NB4 (cell line): ENCODE results near the gene NIT1.
A peak's percentile ranks its signal among the peaks of the same experiment; 100 is the strongest.

Experiments used
- DNase-seq: peaks from one replicate; pipeline ENCODE4 v3.0.0; 2010; ENCODE audit warnings: low read depth
- H3K4me3 ChIP-seq: one replicate; pipeline ENCODE4 v1.5.1; 2011; ENCODE audit warnings: mild to moderate bottlenecking, low read depth, low read length, moderate library complexity
- MYC ChIP-seq: IDR thresholded peaks from 2 replicates; pipeline ENCODE4 v1.6.1; 2011; ENCODE audit warnings: low read depth, low read length
- POLR2A ChIP-seq: IDR thresholded peaks from 2 replicates; pipeline ENCODE4 v1.6.1; 2011; ENCODE audit warnings: mild to moderate bottlenecking; ENCODE audit not compliant: insufficient read length; ENCODE audit errors: extremely low read depth
- TF ChIP-seq, protein P1 (sequence below): IDR thresholded peaks from one replicate; pipeline ENCODE4 v1.5.1; 2012; ENCODE audit warnings: low read depth, low read length
- TF ChIP-seq, protein P2 (sequence below): IDR thresholded peaks from 2 replicates; pipeline ENCODE4 v1.6.1; 2011; ENCODE audit warnings: low read depth, low read length

Gene NIT1

DNA sequence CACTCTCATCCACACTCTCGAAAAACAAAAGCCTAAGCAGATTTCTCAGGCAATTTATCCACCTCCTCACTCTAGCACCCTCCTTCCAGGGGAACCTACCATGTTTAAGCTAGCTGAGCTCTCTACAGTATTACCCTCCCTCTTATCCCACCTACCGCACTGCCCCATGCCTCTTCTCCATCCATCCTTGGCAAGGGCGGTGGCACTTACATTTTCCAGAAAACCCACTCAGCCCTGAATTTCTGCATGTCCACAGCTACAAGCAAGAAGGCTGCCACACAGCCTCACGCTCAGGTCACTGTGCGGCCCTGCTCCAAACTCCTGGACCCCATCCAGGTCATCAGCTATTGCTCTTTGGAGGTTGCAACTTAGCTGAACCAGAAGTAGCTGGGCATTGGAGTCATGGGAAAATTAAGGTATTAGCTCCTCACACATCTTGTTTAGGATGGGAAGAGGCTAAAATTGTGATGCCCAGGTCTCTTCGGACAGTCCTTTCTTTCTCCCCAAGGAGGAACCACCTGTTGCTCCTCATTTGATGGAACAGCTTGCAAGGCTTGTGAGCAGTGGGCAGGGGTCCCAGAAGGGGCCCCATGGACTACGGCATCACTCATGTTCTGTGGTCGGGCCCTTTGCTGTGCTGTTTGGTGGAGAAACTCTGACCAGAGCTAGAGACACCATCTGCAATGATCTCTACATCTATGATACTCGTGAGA is 18.7 kb upstream of the NIT1 start:
- no peak for DNase-seq
- no peak for TF ChIP-seq MYC
- TF ChIP-seq, protein P1, sequence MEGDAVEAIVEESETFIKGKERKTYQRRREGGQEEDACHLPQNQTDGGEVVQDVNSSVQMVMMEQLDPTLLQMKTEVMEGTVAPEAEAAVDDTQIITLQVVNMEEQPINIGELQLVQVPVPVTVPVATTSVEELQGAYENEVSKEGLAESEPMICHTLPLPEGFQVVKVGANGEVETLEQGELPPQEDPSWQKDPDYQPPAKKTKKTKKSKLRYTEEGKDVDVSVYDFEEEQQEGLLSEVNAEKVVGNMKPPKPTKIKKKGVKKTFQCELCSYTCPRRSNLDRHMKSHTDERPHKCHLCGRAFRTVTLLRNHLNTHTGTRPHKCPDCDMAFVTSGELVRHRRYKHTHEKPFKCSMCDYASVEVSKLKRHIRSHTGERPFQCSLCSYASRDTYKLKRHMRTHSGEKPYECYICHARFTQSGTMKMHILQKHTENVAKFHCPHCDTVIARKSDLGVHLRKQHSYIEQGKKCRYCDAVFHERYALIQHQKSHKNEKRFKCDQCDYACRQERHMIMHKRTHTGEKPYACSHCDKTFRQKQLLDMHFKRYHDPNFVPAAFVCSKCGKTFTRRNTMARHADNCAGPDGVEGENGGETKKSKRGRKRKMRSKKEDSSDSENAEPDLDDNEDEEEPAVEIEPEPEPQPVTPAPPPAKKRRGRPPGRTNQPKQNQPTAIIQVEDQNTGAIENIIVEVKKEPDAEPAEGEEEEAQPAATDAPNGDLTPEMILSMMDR, result no peak
- TF ChIP-seq POLR2A, result no peak
- TF ChIP-seq, protein P2, sequence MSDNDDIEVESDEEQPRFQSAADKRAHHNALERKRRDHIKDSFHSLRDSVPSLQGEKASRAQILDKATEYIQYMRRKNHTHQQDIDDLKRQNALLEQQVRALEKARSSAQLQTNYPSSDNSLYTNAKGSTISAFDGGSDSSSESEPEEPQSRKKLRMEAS, result no peak
- no peak overlapping the region for H3K4me3 ChIP-seq

GRCh38 chr1:161100556-161100955 is 17.3 kb upstream of the NIT1 start:
- H3K4me3 ChIP-seq, result no peak overlapping the region
- no peak for DNase-seq
- TF ChIP-seq MYC (no peak), POLR2A (no peak)
- TF ChIP-seq, protein P1, result no peak
- TF ChIP-seq, protein P2, result no peak

GRCh38 chr1:161106431-161106830 is 11.5 kb upstream of the NIT1 start:
- TF ChIP-seq, protein P1, result no peak
- TF ChIP-seq MYC (no peak), POLR2A (no peak)
- TF ChIP-seq, protein P2, result no peak
- no peak for DNase-seq
- H3K4me3 ChIP-seq, result no peak overlapping the region

DNA sequence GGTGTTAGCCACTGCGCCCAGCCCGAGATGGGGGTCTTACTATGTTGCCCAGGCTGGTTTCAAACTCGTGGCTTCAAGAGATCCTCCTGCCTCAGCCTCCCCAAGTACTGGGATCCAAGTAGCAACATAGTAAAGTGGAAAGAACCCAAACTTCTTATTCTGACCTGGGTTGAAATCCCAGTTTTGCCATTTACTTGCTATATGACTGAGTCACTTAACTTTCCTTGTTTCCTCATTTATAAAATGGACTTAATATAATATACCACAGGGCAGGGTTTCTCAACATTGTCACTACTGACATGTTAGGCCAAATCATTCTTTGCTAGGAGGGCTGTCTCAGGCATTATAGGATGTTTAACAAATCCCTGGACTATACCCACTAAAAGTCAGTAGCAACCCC is 6.8 kb upstream of the NIT1 start:
- no peak for DNase-seq
- TF ChIP-seq, protein P2, result no peak
- TF ChIP-seq, protein P1, result no peak
- TF ChIP-seq POLR2A, result no peak
- no peak for TF ChIP-seq MYC
- H3K4me3 ChIP-seq, result no peak overlapping the region

GRCh38 chr1:161111527-161111926 is 6.4 kb upstream of the NIT1 start:
- no peak overlapping the region for H3K4me3 ChIP-seq
- no peak for TF ChIP-seq MYC
- TF ChIP-seq, protein P2, result no peak
- DNase-seq, result peak; percentile 32

DNA sequence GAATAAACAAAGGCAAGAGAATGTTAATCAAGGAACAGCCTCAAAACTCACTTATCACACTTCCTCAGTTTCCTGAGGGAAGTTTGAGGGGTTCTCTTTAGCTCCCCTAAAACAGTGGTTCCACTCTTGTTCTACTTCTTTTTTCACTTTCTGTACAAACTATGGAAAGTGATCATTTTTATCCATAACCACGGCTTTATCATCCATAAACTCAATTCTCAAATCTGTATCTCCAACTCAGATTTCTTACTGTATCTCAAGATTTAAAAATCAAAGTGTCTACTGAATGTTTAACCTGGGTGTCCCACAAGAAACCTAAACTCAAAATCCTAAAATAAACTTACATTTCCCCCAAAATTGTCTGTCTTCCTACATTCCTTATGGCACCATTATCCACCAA is 4.0 kb upstream of the NIT1 start:
- no peak for DNase-seq
- H3K4me3 ChIP-seq, result peak overlapping the region; percentile 9
- TF ChIP-seq MYC, result no peak
- TF ChIP-seq, protein P2, result no peak
- no peak for TF ChIP-seq POLR2A
- TF ChIP-seq, protein P1, result no peak
